CD14-positive monocyte (primary cell): Measurements from ENCODE around the gene MACROD2. TPM values are rescaled to one million over a fixed set of nuclear protein-coding genes. Genes with fewer than 3 reads are reported as not detected.

Source experiments
- DNase-seq, 3 donors: peaks; one replicate each; pipeline ENCODE4 v3.0.0-alpha.2; 2011 to 2022
- H2AFZ ChIP-seq: 2 replicates; pipeline ENCODE4 v1.6.0; 2012; ENCODE audit warnings: mild to moderate bottlenecking, low read depth, low read length, inconsistent platforms; ENCODE audit not compliant: insufficient read depth, poor library complexity, severe bottlenecking
- H3K27ac ChIP-seq, 2 donors: 1 replicate in 1 of 2; 2 replicates in 1 of 2; pipeline ENCODE4 v1.5.1; 2012 to 2013; ENCODE audit warnings: low read length in 2 of 2, control low read depth in 1 of 2, inconsistent platforms in 1 of 2, low read depth in 1 of 2, mild to moderate bottlenecking in 1 of 2
- H3K27me3 ChIP-seq, 2 donors: one replicate each; pipeline versions ENCODE4 v1.6.0 to v1.6.1; 2011 to 2013; ENCODE audit warnings: low read length in 2 of 2; ENCODE audit not compliant: control insufficient read depth in 2 of 2, insufficient read depth in 2 of 2
- H3K36me3 ChIP-seq, 2 donors: replicated peaks in 1 of 2; 1 replicate in 1 of 2; 2 replicates in 1 of 2; pipeline versions ENCODE4 v1.5.1 to v1.6.1; 2012 to 2013; ENCODE audit warnings: low read length in 2 of 2, control low read depth in 1 of 2, inconsistent platforms in 1 of 2, mild to moderate bottlenecking in 1 of 2; ENCODE audit not compliant: insufficient read depth in 2 of 2, control insufficient read depth in 1 of 2
- H3K4me1 ChIP-seq, 2 donors: 1 replicate in 1 of 2; 2 replicates in 1 of 2; pipeline versions ENCODE4 v1.5.1 to v1.6.1; 2012 to 2013; ENCODE audit warnings: low read length in 2 of 2, control low read depth in 1 of 2, inconsistent platforms in 1 of 2, mild to moderate bottlenecking in 1 of 2, moderate library complexity in 1 of 2; ENCODE audit not compliant: insufficient read depth in 2 of 2, control insufficient read depth in 1 of 2
- H3K4me2 ChIP-seq: replicated peaks from 2 replicates; pipeline ENCODE3; 2012; ENCODE audit warnings: low read length, moderate library complexity, mild to moderate bottlenecking; ENCODE audit not compliant: poor library complexity, severe bottlenecking; ENCODE audit errors: extremely low read depth
- H3K4me3 ChIP-seq, 3 experiments: fragments of 200-600 bp in 1 of 3; sonication (generic) in 1 of 3; replicated peaks in 1 of 3; 1 replicate in 2 of 3; 2 replicates in 1 of 3; pipeline ENCODE4 v1.5.1; 2011 to 2013; ENCODE audit warnings: low read length in 3 of 3, mild to moderate bottlenecking in 3 of 3, control low read depth in 2 of 3, low read depth in 2 of 3, inconsistent platforms in 1 of 3, moderate library complexity in 1 of 3
- H3K79me2 ChIP-seq: 2 replicates; pipeline ENCODE4 v1.6.0; 2012; ENCODE audit warnings: mild to moderate bottlenecking, control low read depth, inconsistent platforms, low read length, moderate library complexity; ENCODE audit not compliant: insufficient read depth
- H3K9ac ChIP-seq: 2 replicates; pipeline ENCODE4 v1.6.0; 2017; ENCODE audit warnings: low read length, mild to moderate bottlenecking; ENCODE audit not compliant: insufficient read depth, poor library complexity, severe bottlenecking
- H3K9me3 ChIP-seq, 2 donors: replicated peaks in 1 of 2; 1 replicate in 1 of 2; 2 replicates in 1 of 2; pipeline versions ENCODE4 v1.5.1 to v1.6.1; 2012 to 2013; ENCODE audit warnings: low read length in 2 of 2, control low read depth in 1 of 2; ENCODE audit not compliant: control insufficient read depth in 1 of 2, insufficient read depth in 1 of 2
- H4K20me1 ChIP-seq: 2 replicates; pipeline ENCODE4 v1.6.0; 2012; ENCODE audit warnings: mild to moderate bottlenecking, low read length, control low read depth, moderate library complexity; ENCODE audit not compliant: insufficient read depth
- H3K27ac Mint-ChIP-seq, 7 donors: one replicate each; pipeline ENCODE4 v1.8.0; 2020; ENCODE audit warnings: mild to moderate bottlenecking in 7 of 7, mixed read lengths in 7 of 7, moderate library complexity in 6 of 7, inconsistent platforms in 2 of 7
- H3K27me3 Mint-ChIP-seq, 3 donors: one replicate each; pipeline ENCODE4 v1.8.0; 2021 to 2022; ENCODE audit warnings: low read depth in 3 of 3, mild to moderate bottlenecking in 3 of 3, mixed read lengths in 3 of 3, moderate library complexity in 3 of 3, inconsistent platforms in 1 of 3
- H3K36me3 Mint-ChIP-seq, 2 donors: one replicate each; pipeline ENCODE4 v1.8.0; 2020; ENCODE audit warnings: mixed read lengths in 2 of 2, inconsistent platforms in 1 of 2, mild to moderate bottlenecking in 1 of 2
- H3K4me1 Mint-ChIP-seq: one replicate; pipeline ENCODE4 v1.8.0; 2020; ENCODE audit warnings: mild to moderate bottlenecking, mixed read lengths
- H3K4me3 Mint-ChIP-seq, 2 donors: one replicate each; pipeline ENCODE4 v1.8.0; 2020; ENCODE audit warnings: mild to moderate bottlenecking in 2 of 2, mixed read lengths in 2 of 2, moderate library complexity in 1 of 2
- H3K9me3 Mint-ChIP-seq, 7 donors: one replicate each; pipeline ENCODE4 v1.8.0; 2020 to 2022; ENCODE audit warnings: mixed read lengths in 7 of 7, mild to moderate bottlenecking in 6 of 7, moderate library complexity in 6 of 7, inconsistent platforms in 2 of 7
- CTCF ChIP-seq: fragments of 200-600 bp; IDR thresholded peaks from one replicate; pipeline ENCODE4 v1.8.0; 2022; ENCODE audit warnings: antibody characterized with exemption, mild to moderate bottlenecking
- WGBS: methylation state at CpG from one replicate; pipeline ENCODE4 v1.1.5; 2013; ENCODE audit warnings: missing lambda C conversion rate; ENCODE audit not compliant: insufficient coverage; 5-methylcytosine and 5-hydroxymethylcytosine counted together
- intact Hi-C, 2 donors: fragments of 100-400 bp; cut with micrococcal nuclease; formaldehyde crosslinking; loops; one replicate each; pipeline versions ENCODE4 v1.15.0 to v1.15.1; 2023
- polyA plus RNA-seq, 3 donors: library from polyadenylated mRNA; depleted of rRNA in 1 of 3; unstranded in 2 of 3; stranded (reverse) in 1 of 3; fragments of 300-500 nt in 2 of 3; fragments of >200 nt in 1 of 3; fragmentation: Illumina TruSeq in 2 of 3; gene quantifications; 1 replicate in 2 of 3; 2 replicates in 1 of 3; pipeline ENCODE4 v1.2.3, GENCODE V29; 2012 to 2021

MACROD2 gene
- polyA plus RNA-seq, 3 donors, result 0.23 TPM; not detected in 2

GRCh38 chr20:15520930-15521524 lies 1525.7 kb downstream of the MACROD2 start:
- H3K4me2 ChIP-seq, result no peak overlapping the region
- H3K4me1 ChIP-seq, result no peaks in the 10 kb centered on the region
- no peaks in the 10 kb centered on the region for H4K20me1 ChIP-seq
- Mint-ChIP-seq H3K27me3 (peaks cover 0 to 1% (median 1%) of the 10 kb centered on the region in 3 donors), H3K36me3 (no peaks in the 10 kb centered on the region), H3K4me1 (no peaks in the 10 kb centered on the region), H3K9me3 (peaks cover 7 to 24% (median 10%) of the 10 kb centered on the region in 7 donors), H3K27ac (no peak overlapping the region), H3K4me3 (no peak overlapping the region)
- no peaks in the 10 kb centered on the region for H3K36me3 ChIP-seq
- intact Hi-C loops, result no loop called here
- no CpG with 5 or more reads among the region's 6 CpGs for WGBS
- no peak overlapping the region for H3K4me3 ChIP-seq
- DNase-seq, result no peak
- peaks cover 0 to 8% of the 10 kb centered on the region in 2 donors for H3K9me3 ChIP-seq
- TF ChIP-seq CTCF, result no peak
- no peaks in the 10 kb centered on the region for H3K79me2 ChIP-seq
- H2AFZ ChIP-seq, result no peak overlapping the region
- H3K27ac ChIP-seq, result no peak overlapping the region
- H3K27me3 ChIP-seq, result no peaks in the 10 kb centered on the region
- no peak overlapping the region for H3K9ac ChIP-seq

GRCh38 chr20:15523400-15523799 lies 1528.1 kb downstream of the MACROD2 start:
- Mint-ChIP-seq H3K4me3 (no peak overlapping the region), H3K27ac (no peak overlapping the region), H3K4me1 (no peaks in the 10 kb centered on the region), H3K9me3 (peaks cover 3 to 22% (median 11%) of the 10 kb centered on the region in 7 donors), H3K27me3 (no peaks in the 10 kb centered on the region), H3K36me3 (no peaks in the 10 kb centered on the region)
- Histone ChIP-seq H3K79me2 (no peaks in the 10 kb centered on the region), H3K27me3 (no peaks in the 10 kb centered on the region), H3K4me2 (no peak overlapping the region), H3K36me3 (no peaks in the 10 kb centered on the region), H3K4me3 (no peak overlapping the region), H4K20me1 (no peaks in the 10 kb centered on the region), H3K9ac (no peak overlapping the region), H3K9me3 (peaks cover 4 to 8% of the 10 kb centered on the region in 2 donors), H2AFZ (no peak overlapping the region), H3K27ac (no peak overlapping the region), H3K4me1 (no peaks in the 10 kb centered on the region)
- DNase-seq, result no peak
- WGBS, result 100% methylated on average over 1 of the region's 3 CpGs
- intact Hi-C loops, result no loop called here
- no peak for TF ChIP-seq CTCF
